Panc1 (cell line): ENCODE measurements around the gene IFNAR2.

Source experiments
- CTCF ChIP-seq: fragments of 450-650 bp; IDR thresholded peaks from 2 replicates; pipeline ENCODE4 v1.5.1; 2017; ENCODE audit warnings: mild to moderate bottlenecking
- POLR2AphosphoS5 ChIP-seq: IDR thresholded peaks from 2 replicates; pipeline ENCODE4 v1.6.1; 2012; ENCODE audit warnings: mild to moderate bottlenecking, low read depth, low read length, moderate library complexity
- REST ChIP-seq, 2 experiments: IDR thresholded peaks; 2 replicates each; pipeline ENCODE4 v1.6.1; 2011 to 2012; ENCODE audit warnings: low read depth in 2 of 2, control low read depth in 1 of 2, low read length in 1 of 2, mild to moderate bottlenecking in 1 of 2, moderate library complexity in 1 of 2; ENCODE audit not compliant: insufficient read depth in 1 of 2
- SIN3A ChIP-seq: IDR thresholded peaks from 2 replicates; pipeline ENCODE4 v1.6.1; 2012; ENCODE audit warnings: low read depth, mild to moderate bottlenecking, low read length, moderate library complexity, borderline replicate concordance; ENCODE audit not compliant: insufficient read depth

- TF ChIP-seq CTCF (no peak), POLR2AphosphoS5 (no peak), REST (IDR thresholded peaks at IDR 0.05; ENCODE audit: insufficient read depth in 1 of 2, low read depth in 2 of 2, low read length in 1 of 2) (no peak), SIN3A (no peak)
Measured at GRCh38 chr21:33211305-33211704, 18.4 kb upstream of the IFNAR2 start.
